ENCODE results near the gene WDR64.

WDR64 gene

DNA sequence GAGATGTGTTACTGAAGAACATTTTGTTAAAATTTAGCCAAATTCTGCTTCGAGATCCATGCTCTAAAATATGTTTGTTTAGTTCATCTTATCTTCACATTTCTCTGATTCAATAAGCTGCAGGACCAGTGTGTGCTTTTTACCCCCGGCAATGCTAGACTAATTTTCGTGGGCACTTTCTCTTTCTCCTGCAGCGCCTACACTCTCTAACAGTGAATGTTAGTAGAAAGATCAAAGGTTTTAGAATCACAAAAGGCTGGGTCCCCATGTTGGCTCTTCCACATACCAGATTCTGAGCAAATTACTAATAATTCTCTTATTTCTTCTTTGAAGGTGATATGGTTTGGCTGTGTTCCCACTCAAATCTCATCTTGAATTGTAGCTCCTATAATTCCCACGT lies 20.4 kb upstream of the WDR64 start:
- DNase-seq: no peak

DNA sequence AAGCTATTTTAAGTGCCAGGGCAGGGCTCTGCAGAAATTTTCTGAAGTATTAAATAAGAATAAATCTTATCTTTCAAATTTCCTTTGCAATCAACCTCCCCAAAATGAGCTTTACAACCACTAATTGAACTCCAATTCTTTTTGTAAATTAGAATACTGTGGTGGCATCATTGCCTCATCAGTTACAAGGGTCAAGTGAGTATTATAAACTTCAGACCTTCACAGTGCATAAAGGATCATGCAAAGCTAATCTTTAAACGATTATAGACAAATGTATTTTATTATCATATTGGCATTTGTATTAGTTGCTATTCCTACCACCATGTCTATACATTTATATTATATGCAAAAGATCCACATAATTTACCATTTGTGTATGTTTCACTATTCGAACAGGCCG lies 19.1 kb upstream of the WDR64 start:
- DNase-seq: no peak

DNA sequence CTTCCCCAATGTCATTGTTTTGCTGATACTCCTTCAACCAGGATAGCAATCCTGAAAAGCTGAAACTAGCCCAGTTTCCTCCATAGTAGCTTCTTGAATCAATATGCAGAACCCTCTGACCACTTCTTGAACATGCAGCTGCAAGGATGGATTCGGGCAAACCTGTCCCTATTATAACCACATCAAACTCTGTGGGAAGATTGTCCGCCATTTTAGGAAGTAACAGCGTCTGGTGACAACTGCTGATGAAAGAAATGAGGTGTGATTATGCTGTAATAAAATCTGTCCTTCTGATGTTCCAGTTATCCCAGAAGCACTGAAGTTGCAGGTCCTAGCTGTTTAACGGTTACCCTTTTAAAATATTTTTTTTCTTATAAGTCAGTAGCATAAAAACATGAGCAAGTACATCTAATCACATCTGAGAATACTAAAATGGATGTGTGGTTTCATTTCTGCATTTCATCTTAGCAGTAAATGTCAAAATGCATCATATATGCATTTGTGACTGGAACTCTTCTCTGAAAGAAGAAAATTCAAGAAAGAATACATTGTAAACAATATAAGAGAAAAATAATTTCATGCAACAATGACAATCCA lies 16.4 kb upstream of the WDR64 start:
- no peak for DNase-seq

DNA sequence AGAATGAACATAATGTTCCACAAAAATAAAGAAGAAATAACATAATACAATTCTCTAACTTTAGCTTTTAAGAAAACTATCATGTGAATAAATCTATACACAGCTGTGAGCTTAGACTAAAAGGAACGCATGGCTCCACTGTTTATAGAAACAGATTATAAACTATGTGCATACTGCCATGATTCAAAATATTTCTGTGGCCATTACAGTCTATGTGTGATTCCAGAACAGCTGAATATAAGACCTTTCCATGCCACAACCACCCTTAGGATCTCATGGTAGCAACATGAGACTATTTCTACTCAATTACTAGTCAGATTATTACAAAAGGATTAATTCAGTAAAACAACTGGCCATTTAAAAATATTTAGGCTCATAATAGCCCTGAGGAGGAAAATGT lies 15.8 kb upstream of the WDR64 start:
- DNase-seq: no peak

DNA sequence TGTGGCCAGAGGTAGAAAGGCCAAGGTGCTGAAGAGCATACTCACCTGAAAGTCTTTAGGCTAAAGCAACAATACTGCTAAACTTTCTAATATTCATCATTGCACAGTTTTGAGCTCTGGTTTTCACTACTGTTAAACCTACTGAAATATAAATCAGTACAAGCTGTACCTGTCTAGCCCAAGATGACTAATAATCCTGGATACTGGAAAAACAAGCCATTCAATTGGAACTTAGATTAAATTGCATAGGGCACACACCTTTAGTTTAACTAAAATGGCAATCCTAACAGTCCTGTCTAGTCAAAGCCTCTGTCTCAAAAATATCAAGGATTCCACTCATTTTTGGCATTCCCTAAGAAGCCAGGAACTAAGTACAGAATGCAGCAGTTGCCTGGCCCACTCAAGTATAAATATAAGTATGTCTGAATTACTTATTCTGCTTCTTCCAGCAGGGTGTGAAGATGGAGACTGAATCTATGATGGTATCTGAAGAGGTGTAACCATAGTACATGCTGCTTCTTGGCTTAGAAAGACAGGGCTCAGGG lies 15.0 kb upstream of the WDR64 start:
- no peak for DNase-seq

DNA sequence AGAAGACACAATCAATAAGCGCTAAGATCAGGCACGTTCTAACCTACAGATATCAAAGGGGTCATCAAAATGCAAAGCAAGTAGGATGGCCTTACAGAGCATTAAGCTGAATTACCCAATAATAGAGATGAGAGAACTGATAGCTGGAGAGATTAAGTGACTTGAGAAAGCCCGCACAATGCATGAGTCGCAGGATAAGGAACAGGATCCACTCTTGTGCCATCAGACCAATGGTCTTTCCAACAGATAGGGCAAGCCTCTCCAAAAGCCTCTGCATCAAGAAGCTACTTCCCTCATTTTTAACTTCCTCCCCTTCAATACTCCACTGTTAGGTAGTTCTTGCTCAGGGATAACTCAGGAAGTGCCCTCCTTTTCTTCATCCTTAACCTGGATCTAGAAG lies 14.5 kb upstream of the WDR64 start:
- no peak for DNase-seq

DNA sequence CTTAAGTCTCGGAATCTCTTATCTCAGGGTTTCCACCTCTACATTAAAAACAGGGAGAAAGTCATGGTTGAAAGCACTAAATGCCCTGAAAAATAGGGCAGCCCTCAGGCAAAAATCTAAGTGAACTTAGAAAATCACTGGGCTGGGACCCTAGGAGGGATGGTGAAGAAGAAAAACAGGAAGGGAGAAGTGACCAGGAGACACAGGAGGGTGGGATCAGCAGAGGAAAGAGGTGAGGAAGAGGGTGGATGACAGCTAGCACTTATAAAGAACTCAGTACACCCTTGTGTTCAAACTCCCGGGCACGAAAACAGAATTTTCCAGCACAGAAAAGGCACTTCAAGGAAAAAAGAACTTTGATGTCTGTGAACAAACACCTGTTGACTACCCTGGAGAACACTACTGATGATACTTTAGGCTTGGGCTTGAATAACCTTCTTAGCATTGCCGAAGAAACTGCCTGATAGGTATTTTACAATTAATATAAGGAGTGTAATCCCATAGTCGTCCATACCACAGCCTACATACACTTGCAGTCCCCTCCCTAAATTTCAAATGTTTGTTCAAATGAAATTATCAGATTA lies 13.9 kb upstream of the WDR64 start:
- no peak for DNase-seq

DNA sequence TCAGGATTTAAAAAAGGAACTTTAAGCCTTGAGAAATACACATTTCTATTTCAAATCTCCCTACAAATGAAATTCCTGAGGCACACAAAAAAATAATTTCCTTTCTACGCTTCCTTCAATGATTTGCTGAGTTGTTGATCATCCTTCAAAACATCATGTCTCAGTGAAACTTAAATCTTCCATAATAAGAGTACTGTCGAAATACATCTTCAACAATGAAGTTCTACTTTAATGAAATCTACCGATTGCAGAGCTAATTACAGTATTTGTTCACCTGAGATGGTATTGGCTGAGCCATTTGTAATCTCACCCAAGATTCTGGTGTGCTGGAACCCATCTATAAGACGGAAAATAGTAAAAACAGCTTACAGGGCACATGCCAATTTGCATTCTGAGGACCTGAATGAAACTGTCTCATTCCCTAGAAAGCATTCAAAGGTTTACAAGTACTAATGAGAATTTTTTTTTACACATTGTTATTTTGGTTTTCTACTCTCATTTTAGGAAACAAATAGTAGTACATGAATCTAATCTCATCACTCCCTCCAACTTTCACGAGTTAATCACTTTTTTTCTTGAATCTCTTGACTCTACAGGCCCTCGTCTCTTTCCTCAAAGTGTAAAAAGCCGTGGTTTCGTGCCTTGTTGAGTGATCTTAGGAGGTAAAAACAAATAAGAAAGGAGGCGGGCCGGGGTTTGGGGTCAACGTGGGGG lies 13.0 kb upstream of the WDR64 start:
- DNase-seq: no peak

DNA sequence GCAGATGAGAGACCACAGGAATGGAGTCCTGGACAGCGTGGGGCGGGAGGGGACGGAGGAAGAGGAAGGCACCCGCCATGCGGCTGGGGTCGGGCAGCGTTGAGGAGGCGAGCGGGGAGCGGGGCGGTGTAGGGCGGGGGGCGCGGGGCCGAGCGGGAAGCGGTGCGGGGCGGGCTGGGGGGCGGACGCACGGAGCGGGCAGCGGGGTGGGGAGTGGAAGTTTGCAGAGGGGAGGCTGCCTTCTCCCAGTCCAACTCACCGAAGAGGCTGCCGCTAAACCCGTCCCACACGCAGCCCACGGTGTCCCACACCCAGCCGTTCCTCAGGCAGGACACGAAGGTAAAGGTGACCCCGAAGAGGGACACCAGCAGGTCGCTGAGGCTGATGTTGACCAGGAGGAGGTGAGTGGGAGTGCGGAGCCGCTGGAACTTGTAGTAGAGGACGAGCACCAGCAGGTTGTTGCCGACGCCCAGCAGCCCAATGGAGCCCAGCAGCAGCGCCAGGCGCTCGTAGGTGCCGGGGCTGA lies 12.4 kb upstream of the WDR64 start:
- DNase-seq: no peak

DNA sequence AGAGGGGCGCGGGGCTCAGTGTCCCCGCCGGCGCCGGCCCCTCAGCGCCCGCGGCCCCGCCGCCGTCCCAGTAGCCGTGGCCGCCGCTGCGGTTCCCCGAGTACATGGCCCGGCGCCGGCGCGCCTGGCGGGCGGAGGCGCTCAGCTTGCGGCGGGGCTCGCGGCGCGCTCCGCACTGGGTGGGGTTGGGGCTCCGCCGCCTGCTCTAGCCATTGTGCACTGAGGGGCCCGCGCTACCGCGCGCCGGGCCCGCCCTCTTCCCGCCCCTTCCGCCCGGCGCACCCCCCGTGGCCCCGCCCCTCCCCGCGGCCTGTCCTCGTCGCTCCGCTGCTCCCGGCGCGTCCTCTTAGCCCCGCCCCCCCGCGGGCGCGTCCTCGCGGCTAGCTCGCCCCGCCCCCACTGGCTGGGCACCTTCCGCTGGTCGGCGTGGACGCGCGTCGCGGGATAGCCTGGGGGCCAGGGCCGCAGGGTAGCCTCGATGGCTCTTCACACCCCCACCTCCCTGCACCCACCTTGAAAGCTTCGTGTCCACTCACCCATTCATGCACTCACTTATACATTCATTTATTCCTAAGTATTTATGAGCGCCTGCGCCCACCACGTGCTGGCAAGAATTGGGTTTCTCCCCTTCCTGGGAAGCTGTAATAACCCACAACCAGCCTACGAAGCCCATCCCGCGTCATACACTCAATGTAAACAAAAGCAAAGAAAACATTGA lies 11.8 kb upstream of the WDR64 start, which contains the start of the genes CHML and OPN3:
Gene CHML, minus strand, starts transcription at position 221 of the 718 bp plus-strand sequence. CDS start 4,603 bp downstream, outside the sequence.
Gene OPN3, minus strand, starts transcription at position 221 of the 718 bp plus-strand sequence. Its CDS starts 115 bp downstream, at position 106.
- DNase-seq: peak; percentile 80

DNA sequence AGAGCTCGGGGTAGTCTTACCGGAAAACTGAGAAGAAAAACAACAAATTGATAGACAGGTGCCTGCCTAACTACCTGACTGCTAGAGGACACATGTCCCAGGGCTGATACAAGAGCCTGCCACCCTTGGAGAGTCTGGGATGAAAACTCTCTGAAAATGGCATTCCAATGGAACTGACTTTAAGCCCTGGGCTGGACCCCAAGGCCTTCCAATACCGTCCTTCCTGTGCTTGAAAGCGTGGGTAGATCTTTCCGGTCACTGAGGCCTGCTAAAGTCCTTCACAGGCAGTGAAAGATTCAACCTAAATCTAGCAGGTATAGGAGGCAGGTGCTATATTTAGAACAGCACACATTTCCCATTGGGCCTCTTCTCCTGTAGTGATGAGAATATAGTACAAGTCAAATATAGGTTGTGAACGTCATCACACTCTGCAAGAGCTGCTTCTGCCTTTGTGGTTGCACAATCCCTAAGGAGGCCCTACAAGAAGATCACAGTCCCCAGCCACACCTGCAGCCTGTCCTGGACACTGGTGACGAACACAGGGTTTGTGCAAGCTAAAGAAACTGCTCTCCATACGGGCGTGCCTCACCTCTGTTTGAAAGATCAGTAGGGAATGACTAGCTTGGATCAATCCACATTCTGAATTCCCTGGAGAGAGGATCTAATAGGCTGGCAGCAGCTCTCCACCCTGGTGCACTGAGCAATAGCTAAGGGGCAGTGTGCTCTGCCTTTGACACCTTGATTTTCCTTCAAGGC lies 11.0 kb upstream of the WDR64 start:
- no peak for DNase-seq

DNA sequence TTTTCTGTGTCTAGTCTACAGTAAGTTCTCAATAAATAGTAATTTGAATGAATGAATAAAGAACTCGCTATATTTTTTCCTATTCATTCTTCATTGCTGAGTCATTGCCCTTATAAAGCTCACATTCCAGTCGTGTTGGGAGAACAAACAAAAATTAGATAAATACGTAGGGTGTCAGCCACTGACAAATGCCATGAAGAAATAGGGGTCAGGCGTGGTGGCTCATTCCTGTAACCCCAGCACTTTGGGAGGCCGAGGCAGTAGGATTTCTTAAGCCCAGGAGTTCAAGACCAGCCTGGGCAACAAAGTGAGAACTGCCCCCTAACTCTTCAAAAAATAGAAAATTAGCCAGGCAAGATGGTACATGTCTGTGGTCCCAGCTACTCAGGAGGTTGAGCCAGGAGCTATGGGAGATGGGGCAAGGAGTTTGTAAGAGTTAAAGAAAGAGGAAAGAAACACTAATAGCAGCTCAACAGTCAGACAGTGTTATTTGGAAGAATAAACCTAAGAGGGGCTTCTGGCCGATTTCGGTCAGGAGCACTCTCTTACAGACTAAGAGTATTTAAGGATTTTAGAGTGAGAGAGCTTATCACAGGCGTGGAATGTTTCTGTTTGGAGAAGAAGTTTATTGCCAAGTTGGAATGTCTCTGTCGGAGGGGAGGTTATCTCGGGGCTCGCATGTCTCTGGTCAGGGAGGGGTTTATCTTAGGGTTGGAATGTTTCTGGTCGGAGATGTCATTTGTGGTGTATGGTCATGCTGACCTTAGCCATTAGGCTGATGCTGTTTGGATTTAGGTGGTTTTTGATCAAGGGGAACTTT lies 10.1 kb upstream of the WDR64 start:
- DNase-seq: no peak

DNA sequence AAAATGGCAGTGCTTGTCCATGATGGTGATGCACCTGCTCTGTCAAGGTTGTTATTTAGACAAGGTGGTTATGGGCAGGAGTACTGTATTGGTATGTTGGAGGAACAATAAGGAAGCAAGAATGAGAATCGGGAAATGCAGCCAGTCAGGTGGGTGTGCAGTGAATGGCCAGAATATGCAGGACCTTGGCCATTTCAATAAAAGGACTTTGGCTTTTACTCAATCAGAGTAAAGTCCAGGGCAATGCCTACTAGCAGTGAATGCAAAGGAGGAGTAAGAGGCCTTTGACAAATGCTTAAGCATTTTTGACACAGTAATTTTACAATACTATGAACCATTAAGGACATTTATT lies 9.5 kb upstream of the WDR64 start:
- DNase-seq: no peak

DNA sequence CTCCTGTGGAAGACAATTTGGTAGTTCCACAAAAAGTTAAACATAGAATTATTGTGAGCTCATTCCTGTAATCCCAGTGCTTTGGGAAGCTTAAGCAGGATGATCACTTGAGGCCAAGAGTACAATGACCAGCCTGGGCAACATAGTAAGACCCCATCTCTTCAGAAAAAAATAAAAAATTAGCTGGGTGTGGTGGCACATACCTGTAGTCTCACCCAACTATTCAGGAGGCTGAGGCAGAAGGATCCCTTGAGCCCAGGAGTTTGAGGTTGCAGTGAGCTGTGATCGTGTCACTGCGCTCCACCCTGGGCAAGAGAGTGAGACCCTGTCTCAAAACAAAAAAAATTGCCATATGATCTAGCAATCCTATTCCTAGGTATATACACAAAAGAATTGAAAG lies 7.8 kb upstream of the WDR64 start:
- no peak for DNase-seq

DNA sequence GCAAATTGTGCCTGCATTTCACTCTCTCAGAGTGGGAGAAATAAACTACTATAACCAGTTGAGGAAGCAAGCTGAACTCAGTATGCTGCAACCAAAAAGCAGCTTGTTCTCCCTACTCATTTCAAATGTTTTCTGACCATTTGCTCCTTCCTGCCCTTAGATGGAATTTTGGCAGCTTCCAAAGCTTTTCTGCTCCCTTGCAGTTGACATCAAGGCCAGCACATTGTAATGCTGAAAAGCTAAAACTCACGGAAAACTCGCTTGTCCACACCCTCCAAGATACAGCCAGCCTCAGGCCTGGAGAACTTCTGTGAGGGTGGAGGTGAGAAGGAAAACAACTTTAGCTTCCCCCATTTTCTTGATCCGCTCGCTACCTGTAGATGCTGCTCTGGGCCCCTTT lies 6.9 kb upstream of the WDR64 start:
- no peak for DNase-seq

DNA sequence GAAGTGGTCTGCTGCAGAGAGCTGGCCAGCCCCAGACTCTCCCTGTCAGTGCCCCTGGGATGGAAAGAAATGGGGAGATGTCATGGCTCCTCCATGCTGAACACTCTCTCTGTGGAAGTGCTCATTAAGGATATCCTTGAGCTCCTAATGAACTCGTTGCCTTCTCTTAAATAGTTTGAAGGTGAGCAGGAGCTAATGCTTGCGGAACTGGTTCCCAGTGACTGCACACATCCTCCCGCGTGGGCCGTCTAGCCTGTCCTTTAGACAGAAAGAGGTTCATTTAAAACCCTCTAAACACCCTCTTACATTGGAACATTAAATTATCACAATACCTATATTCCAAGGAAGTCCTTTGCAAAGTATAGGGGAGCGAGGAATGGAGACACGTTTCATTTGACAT lies 5.9 kb upstream of the WDR64 start:
- no peak for DNase-seq

DNA sequence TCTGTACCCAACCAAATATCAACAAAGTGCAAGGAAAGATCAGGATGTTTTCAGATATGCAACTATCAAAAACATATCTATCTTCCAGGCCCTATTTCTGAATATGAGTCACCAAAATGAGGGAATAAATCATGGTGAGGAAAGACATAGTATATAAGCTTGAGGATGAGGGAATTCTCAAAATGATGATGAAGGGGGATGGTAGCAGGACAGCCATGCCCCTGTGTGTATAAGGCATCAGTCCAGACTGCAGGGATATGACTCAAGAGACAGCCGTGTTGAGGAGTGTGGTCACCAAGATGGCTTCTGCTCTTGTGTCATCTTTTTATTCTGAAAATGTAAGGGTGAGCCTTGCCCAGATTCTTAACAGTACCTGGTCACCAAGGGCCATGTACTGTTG lies 4.4 kb upstream of the WDR64 start:
- DNase-seq: no peak

DNA sequence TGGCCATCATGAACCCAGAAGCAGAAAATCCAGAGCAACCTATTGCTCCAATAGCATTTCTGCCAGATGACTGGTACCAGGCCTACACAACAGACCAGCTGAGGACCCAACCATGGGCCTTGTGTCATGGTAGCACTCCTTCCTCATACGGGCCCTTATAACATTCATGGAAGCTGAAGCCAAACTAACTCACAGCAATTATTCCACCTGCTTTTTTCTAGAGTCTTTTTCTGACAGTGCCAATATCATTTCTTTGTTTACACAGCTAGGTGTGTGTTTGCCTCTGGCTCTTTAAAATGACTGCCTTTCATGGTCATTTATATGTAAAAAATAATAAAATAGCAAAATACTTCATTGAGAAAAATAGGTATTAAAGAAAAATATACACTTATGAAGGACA lies 3.9 kb upstream of the WDR64 start:
- no peak for DNase-seq

DNA sequence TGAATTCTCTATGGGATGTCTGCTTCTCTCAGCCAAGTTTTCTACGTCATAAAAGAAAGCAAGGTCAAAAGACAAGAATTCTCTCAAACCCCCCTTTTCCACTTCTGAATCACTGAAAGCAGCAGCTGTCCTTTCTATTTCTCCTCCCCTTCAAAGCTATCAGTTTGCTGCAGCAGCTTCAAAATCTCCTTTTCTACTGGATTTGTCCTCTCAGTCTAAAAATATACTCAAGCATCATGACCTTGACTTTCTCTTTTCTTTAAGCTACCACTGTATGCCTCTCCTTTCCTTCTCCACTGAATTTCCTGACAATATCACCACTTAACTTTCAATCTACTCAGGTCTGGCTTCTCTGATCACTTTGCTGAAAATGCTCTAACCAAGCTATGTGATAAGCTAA lies 1.9 kb downstream of the WDR64 start:
- DNase-seq: no peak

DNA sequence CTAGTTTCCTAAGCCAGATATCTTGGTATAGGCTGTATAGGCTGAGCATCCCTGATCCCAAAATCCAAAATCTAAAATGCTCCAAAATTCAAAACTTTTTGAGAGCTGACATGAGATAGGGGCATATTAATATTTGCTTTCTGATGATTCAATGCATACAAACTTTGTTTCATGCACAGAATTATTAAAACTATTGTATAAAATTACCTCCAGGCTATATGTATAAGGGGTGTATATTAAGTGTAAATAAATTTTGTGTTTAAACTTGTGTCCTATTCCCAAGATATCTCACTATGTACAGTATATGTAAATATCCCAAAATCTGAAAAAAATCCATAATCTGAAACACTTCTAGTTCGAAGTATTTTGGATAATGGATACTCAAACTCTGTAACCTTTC lies 2.6 kb downstream of the WDR64 start:
- DNase-seq: no peak

DNA sequence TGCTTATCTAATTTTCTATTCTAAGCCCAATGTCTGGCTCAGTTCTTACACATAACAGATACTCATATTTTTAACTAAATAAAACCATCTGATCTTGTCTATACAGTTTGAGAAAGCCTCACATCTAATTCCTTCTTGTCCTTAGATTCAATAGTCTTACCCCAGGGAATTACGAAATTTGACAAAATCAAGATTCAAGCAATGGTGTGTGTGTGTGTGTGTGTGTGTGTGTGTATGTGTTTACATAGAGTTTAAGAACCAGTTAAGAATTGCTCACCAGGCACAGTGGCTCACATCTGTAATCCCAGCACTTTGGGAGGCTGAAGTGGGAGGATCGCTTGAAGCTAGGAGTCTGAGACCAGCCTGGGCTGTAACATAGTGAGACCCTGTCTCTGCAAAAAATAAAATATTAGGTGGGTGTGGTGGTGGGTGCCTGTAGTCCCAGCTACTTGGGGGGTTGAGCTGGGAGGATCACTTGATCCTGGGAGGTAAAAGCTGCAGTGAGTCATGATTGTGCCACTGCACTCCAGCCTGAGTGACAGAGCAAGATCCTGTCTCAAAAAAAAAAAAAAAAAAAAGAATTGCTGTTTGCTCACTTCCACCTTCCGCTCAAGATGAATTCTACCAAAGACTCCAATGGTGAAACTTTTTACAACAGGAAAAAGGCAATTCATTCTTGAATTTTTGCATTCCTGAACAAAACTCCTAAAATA lies 6.2 kb downstream of the WDR64 start:
- no peak for DNase-seq

Measured in GOT3 (cell line).